AG04449 (cell line): ENCODE data around the gene ACP4.

Source experiments
- CTCF ChIA-PET: fragments of 350-600 bp; formaldehyde crosslinking; extraction: SDS; loops from one replicate; lab custom pipeline; 2021; ENCODE audit warnings: antibody characterized with exemption; lab: Yijun Ruan, JAX
- POLR2A ChIA-PET: fragments of 400-600, 350-600 bp; formaldehyde crosslinking; extraction: SDS; loops from one replicate; lab custom pipeline; 2020; ENCODE audit warnings: antibody characterized with exemption, inconsistent platforms; lab: Yijun Ruan, JAX
- DNase-seq: peaks from one replicate; pipeline ENCODE4 v3.0.0-alpha.2; 2010; ENCODE audit warnings: low read depth, low spot score
- H3K4me3 ChIP-seq: 2 replicates; pipeline ENCODE4 v1.5.1; 2011; ENCODE audit warnings: low read depth, mild to moderate bottlenecking, control low read depth, low read length
- CTCF ChIP-seq: IDR thresholded peaks from one replicate; pipeline ENCODE4 v1.5.1; 2011; ENCODE audit warnings: mild to moderate bottlenecking, moderate library complexity, low read length, control low read depth, inconsistent platforms; ENCODE audit not compliant: insufficient read depth; ENCODE audit errors: missing control alignments

The ACP4 gene

GRCh38 chr19:50826492-50827240, 36.5 kb downstream of the ACP4 start:
- H3K4me3 ChIP-seq = no peak overlapping the region
- no peak for DNase-seq
- TF ChIP-seq CTCF = no peak
- ChIA-PET POLR2A (no interaction called here), CTCF (no interaction called here)

- no peak for DNase-seq
- ChIA-PET CTCF (no interaction called here), POLR2A (no interaction called here)
- no peak overlapping the region for H3K4me3 ChIP-seq
- TF ChIP-seq CTCF = no peak
Measured at GRCh38 chr19:50827476-50827875, 37.3 kb downstream of the ACP4 start.

- TF ChIP-seq CTCF = no peak
- POLR2A ChIA-PET = no interaction called here
- CTCF ChIA-PET = no interaction called here
- DNase-seq = no peak
- H3K4me3 ChIP-seq = no peak overlapping the region
Measured at GRCh38 chr19:50829801-50830200, 39.6 kb downstream of the ACP4 start.

- no peak for DNase-seq
- ChIA-PET POLR2A (no interaction called here), CTCF (no interaction called here)
- TF ChIP-seq CTCF = no peak
- H3K4me3 ChIP-seq = no peak overlapping the region
Measured at GRCh38 chr19:50830266-50831025, 40.2 kb downstream of the ACP4 start.

GRCh38 chr19:50831026-50831396, 40.8 kb downstream of the ACP4 start:
- no peak for TF ChIP-seq CTCF
- ChIA-PET POLR2A (no interaction called here), CTCF (no interaction called here)
- no peak overlapping the region for H3K4me3 ChIP-seq
- DNase-seq = no peak

GRCh38 chr19:50832666-50833065, 42.5 kb downstream of the ACP4 start:
- TF ChIP-seq CTCF = no peak
- no peak for DNase-seq
- ChIA-PET POLR2A (no interaction called here), CTCF (no interaction called here)
- no peak overlapping the region for H3K4me3 ChIP-seq
